Fibroblast of upper back skin (primary cell): ENCODE results near the gene FSTL4.
A peak's percentile ranks its signal among the peaks of the same experiment; 100 is the strongest.

Source experiments
- DNase-seq: peaks from one replicate; pipeline ENCODE4 v3.0.0-alpha.2; 2013

Gene FSTL4

GRCh38 chr5:133336121-133336968 lies 276.0 kb downstream of the FSTL4 start:
- DNase-seq, result no peak

GRCh38 chr5:133334796-133335639 lies 277.3 kb downstream of the FSTL4 start:
- DNase-seq, result no peak

- DNase-seq, result no peak
Measured at GRCh38 chr5:133333326-133334150, 278.8 kb downstream of the FSTL4 start.

GRCh38 chr5:133332439-133333024 lies 279.8 kb downstream of the FSTL4 start:
- no peak for DNase-seq

GRCh38 chr5:133331941-133332340 lies 280.4 kb downstream of the FSTL4 start:
- no peak for DNase-seq

- DNase-seq, result no peak
Measured at GRCh38 chr5:133330956-133331355, 281.4 kb downstream of the FSTL4 start.

GRCh38 chr5:133328800-133329199 lies 283.5 kb downstream of the FSTL4 start:
- DNase-seq, result no peak

- DNase-seq, result no peak
Measured at GRCh38 chr5:133327946-133328401, 284.4 kb downstream of the FSTL4 start.

- no peak for DNase-seq
Measured at GRCh38 chr5:133326361-133326760, 286.0 kb downstream of the FSTL4 start.

- DNase-seq, result no peak
Measured at GRCh38 chr5:133325864-133326263, 286.5 kb downstream of the FSTL4 start.

GRCh38 chr5:133324926-133325325 lies 287.4 kb downstream of the FSTL4 start:
- no peak for DNase-seq

GRCh38 chr5:133323494-133324457 lies 288.6 kb downstream of the FSTL4 start:
- DNase-seq, result no peak

GRCh38 chr5:133322743-133323142 lies 289.6 kb downstream of the FSTL4 start:
- DNase-seq, result peak; percentile 2

GRCh38 chr5:133321833-133322420 lies 290.4 kb downstream of the FSTL4 start:
- no peak for DNase-seq

- no peak for DNase-seq
Measured at GRCh38 chr5:133321286-133321832, 291.0 kb downstream of the FSTL4 start.

- no peak for DNase-seq
Measured at GRCh38 chr5:133319905-133320520, 292.3 kb downstream of the FSTL4 start.

GRCh38 chr5:133319244-133319643 lies 293.1 kb downstream of the FSTL4 start:
- no peak for DNase-seq

- DNase-seq, result no peak
Measured at GRCh38 chr5:133317558-133317957, 294.8 kb downstream of the FSTL4 start.

GRCh38 chr5:133316346-133317343 lies 295.7 kb downstream of the FSTL4 start:
- DNase-seq, result no peak
